Mesothelial cell of epicardium (in vitro differentiated cells): ENCODE data around the gene STARD13. TPM values are rescaled to one million over a fixed set of nuclear protein-coding genes. Genes with fewer than 3 reads are reported as not detected.

Experiments used
- DNase-seq, 2 experiments: peaks; one replicate each; pipeline ENCODE4 v3.0.0; 2021; ENCODE audit warnings: low spot score in 2 of 2; ENCODE audit not compliant: unreplicated experiment in 2 of 2
- H3K27ac Mint-ChIP-seq: 2 replicates; pipeline ENCODE4 v1.8.0; 2021; ENCODE audit warnings: mixed read lengths
- H3K27me3 Mint-ChIP-seq: 2 replicates; pipeline ENCODE4 v1.8.0; 2021; ENCODE audit warnings: low read depth, mixed read lengths
- H3K36me3 Mint-ChIP-seq: 2 replicates; pipeline ENCODE4 v1.8.0; 2021; ENCODE audit warnings: mixed read lengths
- H3K4me1 Mint-ChIP-seq: 2 replicates; pipeline ENCODE4 v1.8.0; 2021; ENCODE audit warnings: mixed read lengths
- H3K4me3 Mint-ChIP-seq: 2 replicates; pipeline ENCODE4 v1.8.0; 2021; ENCODE audit warnings: mild to moderate bottlenecking, moderate library complexity, mixed read lengths
- H3K9me3 Mint-ChIP-seq: 2 replicates; pipeline ENCODE4 v1.8.0; 2021; ENCODE audit warnings: mixed read lengths
- total RNA-seq: library from RNA; stranded (reverse); gene quantifications from 3 replicates; pipeline ENCODE4 v1.2.1, GENCODE V29; 2021
- TF ChIP-seq, protein P1 (sequence below): fragments of 200-600 bp; sonication (generic); IDR thresholded peaks from one replicate; pipeline ENCODE4 v1.5.0; 2021; ENCODE audit warnings: antibody characterized with exemption; ENCODE audit not compliant: unreplicated experiment

The STARD13 gene
- total RNA-seq, 1 donor from 2014 or later, result 23.0 TPM

DNA sequence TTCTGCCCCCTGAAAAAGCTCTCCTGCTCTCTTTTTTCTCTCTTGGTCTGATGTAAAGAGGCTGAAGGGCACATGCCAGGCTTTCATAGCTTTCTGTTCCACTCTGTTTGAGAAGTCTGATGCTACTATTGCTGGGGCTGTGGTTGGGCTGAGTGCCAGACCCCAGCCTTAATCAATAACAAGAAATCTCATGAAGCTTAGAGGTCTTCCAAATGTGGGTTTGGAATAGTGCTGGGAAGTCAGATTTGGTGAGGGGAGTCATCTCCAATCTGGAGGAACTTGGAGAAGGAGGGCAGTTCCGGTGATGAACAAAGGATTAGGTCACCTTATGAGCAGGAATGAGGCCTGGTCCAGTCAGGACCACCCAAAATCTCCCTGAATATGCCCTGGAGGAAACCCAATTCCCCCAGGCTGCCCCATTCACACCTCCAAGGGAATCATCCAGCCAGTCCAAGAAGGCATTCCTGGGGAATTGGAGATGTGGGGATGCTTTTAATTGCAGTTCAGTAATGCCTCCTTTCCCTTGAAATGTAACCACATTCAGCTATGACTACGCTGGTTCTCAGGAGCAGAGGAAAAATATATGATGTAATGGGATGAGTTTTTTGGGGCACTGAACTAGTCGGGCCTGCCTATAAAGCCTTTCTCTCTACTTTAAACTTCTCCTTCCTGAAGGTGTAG lies 102.0 kb downstream of the STARD13 start:
- TF ChIP-seq, protein P1, sequence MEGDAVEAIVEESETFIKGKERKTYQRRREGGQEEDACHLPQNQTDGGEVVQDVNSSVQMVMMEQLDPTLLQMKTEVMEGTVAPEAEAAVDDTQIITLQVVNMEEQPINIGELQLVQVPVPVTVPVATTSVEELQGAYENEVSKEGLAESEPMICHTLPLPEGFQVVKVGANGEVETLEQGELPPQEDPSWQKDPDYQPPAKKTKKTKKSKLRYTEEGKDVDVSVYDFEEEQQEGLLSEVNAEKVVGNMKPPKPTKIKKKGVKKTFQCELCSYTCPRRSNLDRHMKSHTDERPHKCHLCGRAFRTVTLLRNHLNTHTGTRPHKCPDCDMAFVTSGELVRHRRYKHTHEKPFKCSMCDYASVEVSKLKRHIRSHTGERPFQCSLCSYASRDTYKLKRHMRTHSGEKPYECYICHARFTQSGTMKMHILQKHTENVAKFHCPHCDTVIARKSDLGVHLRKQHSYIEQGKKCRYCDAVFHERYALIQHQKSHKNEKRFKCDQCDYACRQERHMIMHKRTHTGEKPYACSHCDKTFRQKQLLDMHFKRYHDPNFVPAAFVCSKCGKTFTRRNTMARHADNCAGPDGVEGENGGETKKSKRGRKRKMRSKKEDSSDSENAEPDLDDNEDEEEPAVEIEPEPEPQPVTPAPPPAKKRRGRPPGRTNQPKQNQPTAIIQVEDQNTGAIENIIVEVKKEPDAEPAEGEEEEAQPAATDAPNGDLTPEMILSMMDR, result no peak
- Mint-ChIP-seq H3K36me3 (no peaks in the 10 kb centered on the region), H3K9me3 (no peaks in the 10 kb centered on the region), H3K27me3 (no peaks in the 10 kb centered on the region), H3K27ac (no peak overlapping the region), H3K4me3 (no peak overlapping the region), H3K4me1 (peaks cover 40% of the 10 kb centered on the region)
- DNase-seq, result no peak

GRCh38 chr13:33182729-33183128 lies 102.8 kb downstream of the STARD13 start:
- Mint-ChIP-seq H3K4me1 (peaks cover 38% of the 10 kb centered on the region), H3K27ac (no peak overlapping the region), H3K27me3 (no peaks in the 10 kb centered on the region), H3K9me3 (no peaks in the 10 kb centered on the region), H3K36me3 (no peaks in the 10 kb centered on the region), H3K4me3 (no peak overlapping the region)
- TF ChIP-seq, protein P1, result no peak
- no peak for DNase-seq

DNA sequence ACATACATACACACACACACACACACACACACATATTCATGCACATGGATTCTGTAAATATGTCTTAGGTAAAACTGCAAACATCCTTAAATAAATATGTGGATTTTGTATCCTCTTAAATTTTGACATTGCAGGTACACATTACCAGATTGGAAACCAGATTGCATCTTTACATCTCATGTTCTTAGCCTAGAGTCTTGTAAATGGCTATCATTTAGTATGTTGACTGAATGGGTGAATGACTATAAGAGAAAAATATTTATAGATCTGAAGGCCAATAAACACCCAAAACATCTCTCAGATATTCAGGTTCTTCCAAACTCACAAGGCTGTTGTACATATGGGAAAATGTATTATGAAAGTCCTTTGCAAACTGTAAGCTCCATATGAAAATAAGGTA lies 104.3 kb downstream of the STARD13 start:
- H3K27ac Mint-ChIP-seq, result no peak overlapping the region

DNA sequence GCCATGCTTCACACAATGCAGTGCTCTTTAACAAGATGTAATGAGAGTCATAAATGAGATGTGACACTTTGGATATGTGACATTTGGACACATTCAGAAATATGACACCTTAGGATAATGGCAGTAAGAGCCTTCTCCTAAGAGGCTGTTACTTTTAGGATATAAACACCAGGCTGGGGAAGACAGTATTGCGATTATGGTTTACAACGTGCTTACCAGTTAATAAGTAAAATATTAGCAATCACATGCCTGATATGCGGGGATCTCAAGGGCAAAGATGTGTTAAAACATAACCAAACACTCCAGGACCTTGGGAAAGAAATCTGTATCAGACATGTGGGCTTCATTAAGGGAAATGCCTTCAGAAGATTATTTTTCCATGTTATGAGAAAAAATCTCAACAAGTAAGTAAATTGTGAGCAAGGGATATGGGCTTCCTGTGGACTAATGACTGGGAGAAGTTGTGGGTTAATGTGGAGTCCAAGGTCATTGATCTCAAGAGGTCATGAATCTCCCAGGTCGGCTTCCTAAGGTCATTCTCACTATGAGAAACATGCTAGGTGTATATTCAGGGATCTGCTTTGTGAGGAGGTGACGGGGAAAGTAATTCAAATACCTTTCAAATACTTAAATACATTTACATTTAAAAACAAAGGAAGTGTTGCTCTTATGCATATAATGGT lies 105.3 kb downstream of the STARD13 start:
- H3K4me1 Mint-ChIP-seq, result peaks cover 27% of the 10 kb centered on the region

More for the DNA sequence above, 104.3 kb downstream of the STARD13 start:
- Mint-ChIP-seq H3K4me3 (no peak overlapping the region), H3K27me3 (no peaks in the 10 kb centered on the region), H3K9me3 (no peaks in the 10 kb centered on the region), H3K36me3 (no peaks in the 10 kb centered on the region), H3K4me1 (peaks cover 31% of the 10 kb centered on the region)
- no peak for DNase-seq
- TF ChIP-seq, protein P1, result no peak

GRCh38 chr13:33179463-33179862 lies 106.1 kb downstream of the STARD13 start:
- H3K4me1 Mint-ChIP-seq, result peaks cover 27% of the 10 kb centered on the region
- TF ChIP-seq, protein P1, result no peak
- no peak for DNase-seq
- no peak overlapping the region for H3K4me3 Mint-ChIP-seq
- no peaks in the 10 kb centered on the region for H3K36me3 Mint-ChIP-seq
- H3K27me3 Mint-ChIP-seq, result no peaks in the 10 kb centered on the region
- no peaks in the 10 kb centered on the region for H3K9me3 Mint-ChIP-seq
- no peak overlapping the region for H3K27ac Mint-ChIP-seq

More for the DNA sequence above, 105.3 kb downstream of the STARD13 start:
- no peak overlapping the region for H3K4me3 Mint-ChIP-seq
- DNase-seq, result no peak
- peak overlapping the region; percentile 14 for H3K27ac Mint-ChIP-seq
- H3K27me3 Mint-ChIP-seq, result no peaks in the 10 kb centered on the region
- TF ChIP-seq, protein P1, result no peak
- H3K36me3 Mint-ChIP-seq, result no peaks in the 10 kb centered on the region
- no peaks in the 10 kb centered on the region for H3K9me3 Mint-ChIP-seq
